GM19025 (cell line): Measurements from ENCODE around the gene WNT9A.
"Not testable (repeated sequence)": the region's sequence is repeated elsewhere in the genome, so short reads cannot be mapped to it uniquely, and the experiment has no call there.

Experiments
- ATAC-seq: cut with Tn5 transposase; IDR thresholded peaks from one replicate; pipeline ENCODE4 v1.9.1; 2021; ENCODE audit warnings: mild to moderate bottlenecking, low read depth, moderate library complexity; ENCODE audit not compliant: unreplicated experiment

The WNT9A gene

DNA sequence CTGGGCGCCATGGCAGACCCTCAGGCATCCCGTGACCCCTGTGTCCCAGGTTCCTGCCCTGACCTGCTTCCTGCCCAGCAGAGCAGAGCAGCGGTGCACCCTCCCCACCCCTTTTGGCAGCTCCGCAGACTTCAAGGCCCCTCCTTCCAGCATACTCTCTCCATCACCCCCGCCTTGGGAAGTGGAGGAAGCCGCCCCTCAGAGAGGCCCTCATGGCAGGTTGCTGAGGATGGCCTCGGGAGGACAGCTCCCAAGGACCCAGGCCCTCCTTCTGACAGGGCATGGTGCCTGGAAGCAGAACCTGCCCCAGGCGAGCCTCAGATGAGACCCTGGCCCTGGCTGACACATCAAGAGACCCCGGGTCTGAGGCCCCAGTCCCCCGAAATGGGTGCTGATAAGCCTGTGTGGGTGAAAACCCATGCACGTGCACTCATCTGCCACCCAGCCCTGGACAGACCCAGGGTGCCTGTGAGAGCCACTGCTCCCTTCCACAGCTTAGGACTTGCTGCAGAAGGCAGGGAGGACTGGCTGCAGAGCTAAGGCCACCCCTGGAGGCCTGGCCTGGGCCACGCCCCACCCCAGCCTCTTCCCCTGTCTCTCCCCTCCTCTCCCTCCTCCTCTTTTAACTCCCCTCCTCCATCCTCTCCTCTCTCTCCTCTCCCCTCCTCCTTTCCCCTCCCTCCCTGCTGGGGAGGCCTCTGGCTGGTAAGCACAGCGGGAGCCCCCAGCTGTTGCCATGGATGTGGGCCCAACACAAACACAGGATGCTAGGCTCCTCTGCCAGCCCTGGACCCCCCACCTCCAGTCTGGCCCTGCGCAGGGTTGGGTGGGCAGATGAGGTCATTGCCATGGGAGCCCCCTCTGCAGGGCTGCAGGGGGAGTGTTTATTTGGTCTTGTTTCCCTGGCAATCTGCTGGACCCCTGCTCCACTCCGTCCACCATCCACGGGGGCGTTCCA is 33.7 kb downstream of the WNT9A start:
- no peak for ATAC-seq

DNA sequence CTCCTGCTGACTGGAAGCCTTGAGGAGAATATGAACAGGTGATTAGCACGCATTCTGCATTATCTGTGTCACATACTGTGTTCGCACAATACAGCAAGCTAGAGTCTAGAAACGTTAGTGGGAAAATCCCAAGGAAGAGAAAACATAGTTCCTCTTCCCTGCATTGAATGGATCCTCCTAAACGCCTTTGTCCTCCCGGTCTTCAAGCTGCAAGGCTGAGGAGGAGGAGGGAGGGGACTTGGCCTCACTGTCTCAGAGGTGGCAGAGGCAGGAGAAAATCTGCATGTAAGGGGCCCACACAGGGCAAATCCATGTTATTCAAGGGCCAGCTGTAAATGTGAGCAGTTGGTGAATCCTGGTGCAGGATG is 34.4 kb downstream of the WNT9A start:
- no peak for ATAC-seq

DNA sequence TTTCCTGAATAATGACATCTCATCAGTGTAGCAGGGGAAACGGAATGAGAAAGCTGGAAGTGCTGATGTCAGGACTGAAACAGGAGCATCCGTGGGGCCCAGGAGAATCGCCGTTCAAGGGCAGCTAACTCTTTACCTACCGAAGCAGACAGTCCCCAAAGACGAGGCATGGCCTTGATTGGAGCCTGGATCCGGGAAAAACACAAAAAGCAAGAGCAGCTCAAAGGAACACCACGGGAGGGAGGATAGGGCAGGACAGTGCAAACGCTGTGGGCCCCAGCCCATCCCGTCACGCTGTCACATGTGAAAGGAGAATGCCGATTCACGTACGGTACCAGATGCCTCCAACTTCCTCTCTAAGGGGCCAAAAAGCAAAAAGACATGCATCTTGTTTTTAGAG is 34.9 kb downstream of the WNT9A start:
- ATAC-seq, result no peak

DNA sequence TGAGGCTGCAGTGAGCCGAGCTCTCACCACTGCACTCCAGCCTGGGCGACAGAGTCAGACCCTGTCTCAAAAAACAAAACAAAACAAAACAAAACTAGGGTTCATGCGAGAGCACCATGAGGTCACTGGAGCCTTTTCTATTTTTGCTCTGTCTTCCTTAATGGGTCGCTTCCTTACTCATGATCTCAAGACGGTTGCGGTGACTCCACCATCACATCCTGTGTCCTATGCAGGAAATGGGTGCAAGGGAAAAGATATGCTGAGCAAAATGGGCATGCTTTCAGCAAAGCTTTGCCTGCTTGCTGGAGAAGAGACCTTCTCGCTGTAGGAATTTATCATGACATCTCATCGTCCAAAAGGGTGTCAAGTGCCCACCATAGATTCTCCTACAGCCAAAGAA is 36.4 kb downstream of the WNT9A start:
- no peak for ATAC-seq

DNA sequence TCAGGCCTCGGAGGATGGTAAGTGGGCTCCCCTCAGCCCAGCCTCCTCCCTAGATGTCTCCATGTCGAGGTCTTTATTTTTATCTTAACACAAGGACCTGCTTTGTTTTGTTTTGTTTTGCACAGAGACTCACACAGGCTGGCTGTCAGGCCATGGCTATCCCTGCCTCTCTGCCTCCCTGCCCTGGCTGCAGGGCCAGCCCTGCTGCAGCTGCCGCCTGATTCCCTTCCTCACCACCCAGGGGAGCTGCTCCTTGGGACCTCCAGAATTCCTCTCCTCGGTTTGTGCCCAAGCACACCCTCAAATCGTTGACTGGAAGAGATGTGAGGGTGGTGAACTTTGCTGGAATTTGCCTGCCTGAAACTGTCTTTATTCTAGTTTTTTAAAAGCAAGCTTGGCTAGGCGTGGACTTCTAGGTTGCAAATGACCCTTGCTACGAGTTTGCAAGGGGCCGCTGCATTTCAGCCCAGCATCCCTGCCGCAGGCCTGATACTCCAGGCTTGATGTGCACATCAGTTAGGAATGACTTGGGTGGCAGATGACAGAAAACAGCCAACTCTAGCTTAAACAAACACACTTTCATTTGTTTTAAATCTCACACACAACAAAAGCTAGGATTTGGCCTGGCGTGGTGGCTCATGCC is 37.1 kb downstream of the WNT9A start:
- ATAC-seq, result no peak

DNA sequence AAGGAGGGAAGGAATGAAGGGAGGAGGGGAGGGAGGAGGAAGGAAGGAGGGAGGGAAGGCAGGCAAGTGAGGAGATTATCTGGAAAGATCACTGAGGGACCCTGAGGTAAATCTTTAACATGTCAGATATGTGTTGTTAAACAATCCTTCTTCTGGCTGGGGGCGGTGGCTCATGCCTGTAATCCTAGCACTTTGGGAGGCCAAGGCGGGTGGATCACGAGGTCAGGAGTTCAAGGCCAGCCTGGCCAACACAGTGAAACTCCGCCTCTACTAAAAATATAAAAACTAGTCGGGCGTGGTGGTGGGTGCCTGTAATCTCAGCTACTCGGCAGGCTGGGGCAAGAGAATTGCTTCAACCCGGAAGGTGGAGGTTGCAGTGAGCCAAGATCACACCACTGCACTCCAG is 37.8 kb downstream of the WNT9A start:
- not testable (repeated sequence) for ATAC-seq

DNA sequence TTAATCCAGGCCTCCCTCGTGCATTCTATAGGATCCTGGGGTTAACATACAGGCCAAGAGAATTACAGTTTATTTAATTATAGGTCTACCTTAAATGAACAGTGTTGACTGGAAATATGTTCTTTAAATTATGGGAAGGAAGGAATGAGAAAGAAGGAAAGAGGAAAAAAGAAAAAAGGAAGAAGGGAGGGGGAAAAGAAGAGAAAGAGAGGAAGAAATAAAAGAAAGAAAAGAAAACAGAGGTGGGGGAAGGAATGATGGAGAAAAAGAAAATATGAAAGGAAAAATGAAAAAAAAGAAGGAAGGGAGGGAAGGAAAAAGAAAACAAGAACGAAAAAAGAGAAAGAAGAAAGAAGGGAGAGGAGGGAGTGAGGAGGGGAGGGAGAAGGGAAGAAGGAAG is 38.5 kb downstream of the WNT9A start:
- no peak for ATAC-seq

DNA sequence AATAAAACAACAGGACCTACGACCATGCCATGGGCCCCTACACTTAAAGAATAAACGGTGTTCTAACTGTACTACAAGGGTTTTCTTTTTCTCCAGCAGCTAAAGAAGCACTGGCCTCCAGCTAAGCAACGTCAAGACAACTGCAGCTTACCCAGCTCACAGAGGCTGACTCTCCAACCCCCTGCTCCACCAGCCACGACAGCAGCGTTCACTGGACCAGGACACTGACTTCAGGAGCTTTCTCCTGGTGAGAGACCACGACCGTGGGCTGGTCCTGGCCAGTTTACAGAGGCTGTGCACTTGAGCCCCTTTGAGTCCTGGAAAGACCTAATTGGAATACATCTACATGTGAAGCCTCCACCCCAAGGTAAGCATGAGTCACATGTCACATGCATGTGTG is 39.4 kb downstream of the WNT9A start:
- no peak for ATAC-seq

DNA sequence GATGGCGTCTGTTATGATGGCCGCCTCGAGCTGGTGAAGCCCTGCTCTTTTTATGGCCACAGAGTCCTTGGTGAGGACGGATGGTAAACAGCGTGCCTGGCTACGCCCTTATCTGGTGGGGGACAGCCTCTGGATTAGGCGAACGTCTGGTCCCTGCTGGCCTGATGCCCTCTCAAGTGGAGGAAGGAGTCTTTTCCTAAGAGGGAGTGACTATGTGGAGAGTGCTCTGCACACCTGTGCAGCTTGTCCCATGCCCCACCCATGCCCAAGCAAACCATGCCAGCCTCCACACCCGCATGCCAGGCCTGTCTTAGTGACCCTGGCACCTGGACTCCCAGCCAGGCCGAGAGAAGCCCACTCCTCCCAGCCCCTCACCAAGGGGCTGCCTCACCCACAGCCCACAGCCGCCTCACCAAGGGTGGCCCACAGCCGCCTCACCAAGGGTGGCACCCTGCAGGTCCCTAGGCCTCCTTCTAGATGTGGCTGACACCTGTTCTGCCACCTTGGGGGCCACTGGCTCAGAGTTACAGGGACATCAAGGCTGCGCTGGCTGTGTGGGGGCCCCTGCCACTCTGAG is 40.2 kb downstream of the WNT9A start:
- ATAC-seq, result no peak

DNA sequence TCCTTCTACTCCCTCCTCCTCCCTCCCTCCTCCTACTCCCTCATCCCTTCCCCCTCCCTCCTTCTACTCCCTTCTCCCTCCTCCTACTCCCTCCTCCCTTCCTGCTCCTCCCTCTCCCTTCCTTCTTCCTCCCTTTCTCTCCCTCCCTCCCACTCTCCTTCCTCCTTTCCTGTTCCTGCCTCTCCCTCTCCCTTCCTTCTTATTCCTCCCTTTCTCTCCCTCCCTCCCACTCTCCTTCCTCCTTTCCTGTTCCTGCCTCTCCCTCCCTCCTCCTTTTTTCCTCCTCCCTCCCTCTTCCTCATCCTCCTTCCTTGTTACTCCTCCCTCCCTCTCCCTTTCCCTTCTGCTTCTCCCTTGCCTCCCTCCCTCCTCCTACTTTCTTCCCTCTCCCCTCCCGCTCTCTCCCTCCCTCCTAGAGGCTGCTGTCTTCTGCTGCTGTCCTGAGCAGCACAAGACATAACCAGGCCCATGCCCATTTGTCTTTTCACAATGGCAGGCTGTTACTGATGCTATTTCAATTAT is 41.1 kb downstream of the WNT9A start:
- ATAC-seq, result no peak

DNA sequence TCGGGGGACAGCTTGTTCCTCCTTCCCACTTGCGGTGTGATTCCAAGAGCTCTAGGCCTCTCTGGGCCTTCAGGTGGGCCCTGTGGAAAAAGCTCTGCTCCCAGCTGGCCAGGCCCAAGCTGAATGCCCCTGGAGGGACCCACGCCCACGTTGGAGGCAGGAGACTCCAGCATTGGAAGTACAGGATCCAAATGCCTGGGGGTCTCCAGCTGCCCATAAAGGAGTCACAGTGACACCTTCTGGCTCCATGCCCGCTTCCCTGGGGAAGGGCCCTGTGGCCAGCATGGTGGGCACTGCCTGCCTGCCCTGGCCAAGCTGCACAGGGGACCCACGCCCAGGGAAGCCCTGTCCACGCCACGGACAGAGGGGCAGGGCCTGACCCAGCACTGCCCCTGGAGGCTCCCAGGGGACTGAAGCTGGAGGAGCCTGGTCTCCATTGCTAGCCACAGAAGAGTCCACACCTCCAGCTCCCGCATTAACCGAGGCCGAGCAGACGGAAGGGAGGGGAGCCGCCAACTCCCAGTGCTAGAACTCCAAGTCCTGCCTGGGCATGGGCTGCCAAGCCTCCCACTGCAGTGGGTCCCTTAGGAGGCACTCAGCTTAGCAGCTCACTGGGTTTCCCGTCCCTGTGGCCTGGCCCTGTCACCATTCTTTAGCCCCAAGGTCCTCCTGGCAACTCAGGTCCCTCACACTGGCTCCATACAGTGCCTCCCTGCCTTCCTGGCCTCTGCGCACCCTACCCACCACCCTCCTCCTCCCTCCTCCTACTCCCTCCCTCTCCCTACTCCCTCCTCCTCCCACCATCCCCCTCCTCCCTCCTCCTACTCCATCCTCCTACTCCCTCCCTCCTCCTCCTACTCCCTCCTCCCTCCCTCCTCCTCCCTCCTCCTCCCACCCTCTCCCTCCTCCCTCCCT is 41.9 kb downstream of the WNT9A start:
- ATAC-seq, result no peak

DNA sequence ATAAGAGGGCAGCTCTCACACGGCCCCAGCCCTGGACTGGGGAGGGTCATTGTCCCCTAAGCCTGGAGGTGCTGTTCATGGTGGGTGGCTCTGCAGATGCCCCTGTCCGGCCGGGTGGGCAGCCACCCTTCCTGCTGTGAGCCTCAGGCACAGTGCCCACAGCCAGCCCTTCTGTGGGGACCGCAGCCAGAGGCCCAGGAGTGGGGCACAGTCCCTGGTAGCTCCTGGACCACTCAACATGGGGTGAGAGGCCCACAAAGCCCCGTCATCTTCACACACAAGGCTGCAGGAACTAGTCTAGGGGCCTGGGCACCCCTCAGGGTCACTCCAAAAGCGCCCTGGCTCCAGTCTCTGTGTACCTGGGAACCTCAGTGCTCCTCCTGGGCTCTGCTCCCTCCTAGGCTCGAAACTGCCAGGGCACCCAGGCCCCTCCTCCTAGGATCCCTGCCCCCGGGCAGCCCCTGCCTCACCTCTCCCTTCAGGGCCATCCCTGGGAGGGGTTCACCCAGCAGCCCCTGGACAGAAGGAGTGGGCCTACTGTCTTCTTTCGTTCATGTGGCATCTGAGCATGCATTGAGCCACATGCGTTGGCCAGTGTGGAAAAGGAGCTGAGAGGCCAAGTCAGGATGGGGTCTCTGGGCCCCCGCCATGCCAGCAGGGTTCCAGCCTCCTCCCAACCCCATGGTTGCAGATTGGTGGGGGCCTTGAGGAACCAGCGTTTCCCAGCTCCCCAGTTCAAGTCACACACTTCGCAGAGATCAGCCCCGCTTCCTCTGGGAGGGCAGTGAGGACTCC is 43.0 kb downstream of the WNT9A start:
- no peak for ATAC-seq

DNA sequence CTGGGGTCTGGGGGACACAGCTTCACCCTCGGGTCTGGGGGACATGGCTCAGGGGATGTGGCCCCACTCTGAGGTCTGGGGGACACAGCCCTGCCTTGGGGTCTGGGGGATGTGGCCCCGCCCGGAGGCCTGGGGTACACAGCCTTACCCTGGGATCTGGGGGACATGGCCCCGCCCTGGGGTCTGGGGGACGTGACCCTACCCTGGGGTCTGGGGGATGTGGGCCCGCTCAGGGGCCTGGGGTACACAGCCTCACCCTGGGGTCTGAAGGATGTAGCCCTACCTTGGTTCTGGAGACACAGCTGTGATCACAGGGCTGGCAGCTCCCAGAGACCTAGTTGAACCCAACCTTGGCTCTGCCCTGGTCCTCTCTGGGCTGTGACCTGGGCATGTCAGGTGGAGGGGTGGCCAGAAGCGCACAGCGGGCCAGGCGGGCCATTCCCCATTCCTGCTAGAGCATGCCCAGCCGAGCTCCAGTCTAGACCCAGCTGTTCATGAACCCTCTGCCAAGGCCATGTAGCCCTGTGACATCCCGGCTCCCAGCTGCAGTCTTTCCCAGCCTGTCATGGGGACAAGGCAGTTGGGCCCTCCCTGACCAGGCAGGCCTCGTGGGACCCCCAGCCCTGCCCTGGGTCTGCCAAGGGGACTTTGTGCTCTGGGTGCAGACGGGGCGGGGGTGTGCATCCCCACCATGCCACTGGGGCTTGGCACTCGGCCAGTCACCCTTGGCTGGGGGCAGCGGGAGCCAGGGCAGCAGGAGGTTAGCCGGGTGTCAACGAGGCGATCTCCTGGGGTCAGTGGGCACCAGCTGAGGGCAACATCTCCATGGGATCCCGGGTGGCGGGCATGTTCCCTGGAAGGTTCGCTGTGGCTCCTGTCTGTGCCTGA is 43.9 kb downstream of the WNT9A start:
- no peak for ATAC-seq

DNA sequence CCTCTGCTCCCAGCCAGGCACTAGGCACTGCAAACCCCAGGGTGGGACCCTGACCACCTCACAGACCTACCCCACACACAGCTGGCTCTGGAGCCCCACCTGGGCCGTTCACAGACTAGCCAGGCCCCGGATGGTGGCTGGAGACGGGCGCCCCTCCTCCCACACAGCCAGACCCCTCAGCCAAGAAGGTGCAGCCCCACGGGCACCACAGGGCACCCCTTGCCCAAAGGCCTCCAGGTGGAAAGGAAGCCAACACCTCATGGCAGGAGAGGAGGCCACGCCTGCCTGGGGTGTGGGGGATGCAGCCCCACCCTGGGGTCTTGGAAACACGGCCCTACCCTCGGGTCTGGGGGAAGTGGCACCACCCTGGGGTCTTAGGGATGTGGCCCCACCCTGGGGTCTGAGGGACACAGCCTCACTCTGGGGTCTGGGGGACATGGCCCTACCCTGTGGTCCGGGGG is 44.6 kb downstream of the WNT9A start:
- ATAC-seq, result no peak

DNA sequence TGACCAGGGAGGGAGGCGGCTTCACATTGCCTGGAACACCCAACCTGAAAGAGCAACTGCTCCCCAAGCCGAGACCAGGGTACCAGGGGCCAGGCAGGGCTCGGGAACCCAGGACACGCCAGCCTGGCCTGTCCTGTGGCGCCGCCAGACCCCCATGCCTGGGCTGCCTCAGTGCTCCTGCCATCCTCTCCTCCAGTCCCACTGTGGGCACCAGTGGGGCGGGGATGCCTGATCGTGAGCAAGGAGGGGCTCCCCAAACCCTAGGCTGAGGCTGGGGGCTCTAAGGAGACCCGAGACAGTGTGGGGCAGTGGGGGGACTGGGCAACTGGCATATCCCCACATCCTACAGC is 45.1 kb downstream of the WNT9A start:
- no peak for ATAC-seq

DNA sequence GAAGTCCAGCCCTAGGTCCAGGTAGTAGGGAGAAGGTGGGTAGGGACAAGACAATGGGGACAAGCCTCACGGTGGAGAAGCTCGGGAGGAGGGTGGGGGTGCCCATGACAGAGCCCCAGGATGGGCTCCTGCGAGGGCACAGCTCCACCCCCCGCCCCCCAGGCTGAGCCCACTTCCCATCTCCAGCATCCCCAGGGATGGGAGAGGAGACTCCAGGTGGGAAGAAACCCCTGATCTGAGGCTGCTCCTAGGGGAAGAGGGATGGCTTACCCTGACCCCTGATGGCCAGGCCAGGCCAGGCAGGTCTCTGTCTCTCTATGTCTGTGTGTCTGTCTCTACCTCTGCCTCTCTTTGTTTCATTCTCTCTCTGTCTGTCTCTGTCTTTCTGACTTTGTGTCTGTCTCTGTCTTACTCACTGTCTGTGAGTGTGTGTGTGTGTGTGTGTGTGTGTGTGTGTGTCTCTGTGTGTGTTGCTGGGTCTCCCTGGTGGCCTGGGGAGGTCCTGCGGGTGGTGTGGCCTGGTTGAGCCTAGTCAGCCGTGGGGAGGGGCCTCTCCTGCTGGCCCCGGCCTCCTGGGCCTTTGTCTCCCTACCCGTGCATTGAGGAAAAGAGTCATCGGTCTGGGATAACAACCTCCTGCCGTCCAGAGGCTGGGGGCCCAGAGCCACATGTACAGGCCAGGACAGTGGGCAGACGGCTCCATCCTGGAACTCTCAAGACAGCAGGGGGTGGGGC is 45.7 kb downstream of the WNT9A start:
- ATAC-seq, result no peak

DNA sequence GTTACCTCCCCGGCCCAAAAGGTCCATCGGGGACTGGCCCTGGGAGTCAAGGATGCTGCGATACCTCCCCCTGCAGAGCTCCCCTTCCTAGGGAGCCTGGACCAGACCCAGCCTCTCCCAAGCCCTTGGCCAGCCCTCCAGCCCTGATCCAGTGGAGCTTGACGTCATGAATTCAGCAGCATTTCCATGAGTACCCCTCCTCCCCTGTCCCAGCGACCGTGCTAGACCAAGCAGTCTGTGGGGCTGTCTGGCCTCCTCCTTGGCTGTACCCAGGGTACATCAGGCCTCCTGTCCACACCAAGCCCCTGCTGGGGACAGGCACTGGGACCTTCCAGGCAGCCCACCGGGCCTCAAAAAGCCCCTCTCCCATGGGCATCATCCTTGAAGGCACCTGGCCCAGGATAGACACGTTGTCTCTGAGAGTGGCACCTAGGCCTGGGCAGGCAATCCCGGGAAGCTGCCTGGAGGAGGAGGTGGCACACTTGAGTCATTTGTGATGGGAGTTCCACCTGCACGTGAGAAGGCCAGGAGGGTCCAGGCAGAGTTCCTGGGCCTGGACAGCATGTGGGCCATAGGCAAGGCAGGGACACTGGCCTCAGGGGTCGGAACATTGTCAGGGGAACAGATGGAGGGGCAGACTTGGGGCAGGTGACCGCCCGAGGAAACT is 46.4 kb downstream of the WNT9A start:
- ATAC-seq, result no peak
